ENCODE results near the gene RNF157. TPM values are rescaled to one million over a fixed set of nuclear protein-coding genes. Genes with fewer than 3 reads are reported as not detected.

RNF157 gene
- total RNA-seq, 1 experiment from 2014 or later: 0.86 TPM

DNA sequence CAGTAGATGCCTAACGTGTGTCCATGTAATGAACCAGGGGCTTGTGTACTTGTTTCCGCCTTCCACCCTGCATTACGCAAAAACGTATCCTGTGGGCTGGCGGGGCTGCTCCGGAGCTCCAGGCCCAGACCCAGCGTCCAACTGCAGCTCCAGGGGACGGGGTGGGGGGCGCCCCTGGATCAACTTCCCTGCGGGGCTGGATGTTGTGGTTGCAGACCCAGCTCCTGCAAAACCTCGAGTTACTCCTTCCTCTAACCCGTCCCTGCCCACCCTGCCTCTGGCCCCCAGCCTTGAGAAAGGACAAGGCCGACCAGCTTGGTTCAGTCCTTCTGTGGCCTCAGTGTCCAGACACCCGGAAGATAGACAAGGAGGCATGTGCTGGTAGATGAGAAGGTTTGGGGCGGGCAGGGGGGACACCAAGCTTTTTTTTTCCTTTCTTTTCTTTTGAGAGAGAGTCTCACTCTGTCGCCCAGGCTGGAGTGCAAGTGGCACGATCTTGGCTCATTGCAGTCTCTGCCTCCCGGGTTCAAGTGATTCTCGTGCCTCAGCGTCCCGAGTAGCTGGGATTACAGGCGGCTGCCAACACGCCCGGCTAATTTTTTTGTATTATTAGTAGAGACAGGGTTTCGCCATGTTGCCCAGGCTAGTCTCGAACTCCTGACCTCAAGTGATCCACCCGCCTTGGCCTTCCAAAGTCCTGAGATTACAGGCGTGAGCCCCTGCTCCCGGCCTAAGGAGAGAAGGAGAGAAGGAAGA lies 136.0 kb downstream of the RNF157 start:
- H3K4me1 ChIP-seq (ENCODE audit: control insufficient read depth in 1 of 2, insufficient read depth in 2 of 2, low read length in 2 of 2): peaks cover 12 to 26% of the 10 kb centered on the region in 2 experiments
- peak overlapping the region; percentile 89 for H3K27ac ChIP-seq (ENCODE audit: low read depth, low read length)
- ATAC-seq (no peak), DNase-seq (ENCODE audit: low read depth, low spot score) (no peak)
- peak overlapping the region; percentile 78 to 95 for H3K4me3 ChIP-seq (replicated peaks in 1 of 2; ENCODE audit: low read depth in 1 of 2, low read length in 2 of 2)
- POLR2A ChIA-PET: interaction anchor here (0.6 to 2.6 kb wide), 9 partner anchors 10 to 170 kb away, joined by 3 to 10 read pairs (median 3); partner anchors contain the start of gene EVPL
- BruUV-seq (replicated peaks): TSS peak; percentile 97
- CTCF ChIA-PET: interaction anchor here (1.0 to 3.1 kb wide), 5 partner anchors 10 to 175 kb away, joined by 3 to 17 read pairs (median 5); no protein-coding TSS in a partner anchor
- no peaks in the 10 kb centered on the region for H3K9me2 ChIP-seq (ENCODE audit: insufficient read depth)
- H3K79me2 ChIP-seq (ENCODE audit: insufficient read depth, low read length): peaks cover 26% of the 10 kb centered on the region
- H3K36me3 ChIP-seq (ENCODE audit: control insufficient read depth in 1 of 2, insufficient read depth in 2 of 2, low read length in 2 of 2): peaks cover 18 to 19% of the 10 kb centered on the region in 2 experiments; a peak in 3 of 4 replicates
- no peaks in the 10 kb centered on the region for H3K9me3 ChIP-seq (ENCODE audit: control insufficient read depth in 1 of 2, insufficient read depth in 1 of 2, low read depth in 1 of 2, low read length in 2 of 2)
- H3K9ac ChIP-seq (ENCODE audit: low read length): peak overlapping the region; percentile 77
- RAD21 ChIA-PET (ENCODE audit: low non-redundant PET in 1 of 2, low total read pairs in 2 of 2, uncharacterized antibody in 2 of 2, unreplicated experiment in 2 of 2): no interaction called here
- no peak overlapping the region for H2AFZ ChIP-seq (ENCODE audit: low read depth, low read length, poor library complexity, severe bottlenecking)
- no peaks in the 10 kb centered on the region for H4K20me1 ChIP-seq (ENCODE audit: insufficient read depth)
- no peaks in the 10 kb centered on the region for H3K27me3 ChIP-seq (ENCODE audit: insufficient read depth, low read length)
- peak overlapping the region; percentile 85 for H3K4me2 ChIP-seq (ENCODE audit: low read length)
- TF ChIP-seq ELF1 (IDR thresholded peaks at IDR 0.05; ENCODE audit: borderline replicate concordance, low read depth) (no peak), ZFX (IDR thresholded peaks at IDR 0.05) (peak; percentile 56; the same call in 1 of the 2 replicates), JUND (IDR thresholded peaks at IDR 0.05) (no peak)
- intact Hi-C loops (cut with micrococcal nuclease): loop anchor here (5.0 to 10.0 kb wide), 2 partner anchors 77 to 200 kb away; partner anchors contain the start of genes EVPL and MRPL38

DNA sequence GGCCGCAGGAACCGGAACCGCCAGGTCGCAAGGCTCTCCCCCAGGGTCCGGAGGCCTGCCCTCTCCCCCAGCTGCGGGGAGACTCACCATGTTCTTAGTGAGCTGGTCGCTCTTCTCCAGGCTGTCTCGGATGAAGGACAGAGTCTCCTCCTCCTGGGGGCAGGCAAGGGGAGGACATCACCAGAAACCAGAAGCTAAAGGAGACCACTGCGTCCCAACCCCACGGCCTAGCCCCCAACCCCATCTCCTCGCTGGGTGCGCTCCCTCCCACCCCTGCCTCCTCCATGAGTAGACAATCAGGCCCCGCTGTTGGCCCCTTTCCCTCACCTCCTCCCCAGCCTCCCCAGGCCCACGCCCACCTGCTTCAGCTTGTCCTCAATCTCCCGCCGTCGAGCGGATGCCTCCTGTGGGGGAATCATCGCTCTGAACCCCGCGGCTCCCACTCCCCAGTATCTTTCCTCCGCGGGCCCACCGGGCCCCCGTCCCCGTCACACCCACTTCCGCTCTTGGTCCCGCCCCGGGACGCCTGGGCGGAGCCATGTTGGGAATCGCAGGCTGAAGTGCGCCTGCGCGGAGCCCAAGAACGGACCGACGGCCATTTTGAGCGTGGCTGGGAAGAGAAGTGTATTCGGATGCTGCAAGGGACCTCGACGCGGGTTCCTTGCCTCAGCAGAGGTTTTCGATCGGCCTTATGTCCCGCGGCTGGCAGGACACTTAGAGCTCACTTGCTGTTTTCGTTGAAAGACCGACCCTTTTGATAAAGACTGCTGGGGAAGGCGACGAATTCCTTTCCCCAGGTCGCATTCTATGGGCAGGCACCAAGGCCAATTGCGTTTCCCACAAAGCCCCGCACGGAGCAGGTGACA lies 136.8 kb downstream of the RNF157 start, which contains the start of gene EXOC7:
Gene EXOC7, minus strand, starts transcription at position 514 of the 866 bp plus-strand sequence. Its CDS starts 95 bp downstream, at position 419.
- no peaks in the 10 kb centered on the region for H4K20me1 ChIP-seq (ENCODE audit: insufficient read depth)
- DNase-seq (ENCODE audit: low read depth, low spot score) (peak; percentile 90), ATAC-seq (peak; percentile 83)
- BruUV-seq (replicated peaks): TSS peak; percentile 62
- ChIA-PET POLR2A (interaction anchor here (0.6 to 2.6 kb wide), 8 partner anchors 9 to 171 kb away, joined by 3 to 10 read pairs (median 3); partner anchors contain the start of gene EVPL), CTCF (interaction anchor here (1.0 to 3.1 kb wide), 4 partner anchors 11 to 176 kb away, joined by 3 to 17 read pairs (median 5); no protein-coding TSS in a partner anchor), RAD21 (ENCODE audit: low non-redundant PET in 1 of 2, low total read pairs in 2 of 2, uncharacterized antibody in 2 of 2, unreplicated experiment in 2 of 2) (no interaction called here)
- H3K36me3 ChIP-seq (ENCODE audit: control insufficient read depth in 1 of 2, insufficient read depth in 2 of 2, low read length in 2 of 2): peaks cover 18 to 20% of the 10 kb centered on the region in 2 experiments; a peak in 3 of 4 replicates
- peak within 1 kb of the TSS; percentile 78 to 95 for H3K4me3 ChIP-seq (replicated peaks in 1 of 2; ENCODE audit: low read depth in 1 of 2, low read length in 2 of 2)
- H3K27ac ChIP-seq (ENCODE audit: low read depth, low read length): peak within 1 kb of the TSS; percentile 89
- H3K27me3 ChIP-seq (ENCODE audit: insufficient read depth, low read length): no peaks in the 10 kb centered on the region
- peak within 1 kb of the TSS; percentile 85 for H3K4me2 ChIP-seq (ENCODE audit: low read length)
- no peaks in the 10 kb centered on the region for H3K9me3 ChIP-seq (ENCODE audit: control insufficient read depth in 1 of 2, insufficient read depth in 1 of 2, low read depth in 1 of 2, low read length in 2 of 2)
- H3K9me2 ChIP-seq (ENCODE audit: insufficient read depth): no peaks in the 10 kb centered on the region
- intact Hi-C loops (cut with micrococcal nuclease): loop anchor here (5.0 to 10.0 kb wide), 2 partner anchors 76 to 199 kb away; partner anchors contain the start of genes EVPL and MRPL38
- H3K4me1 ChIP-seq (ENCODE audit: control insufficient read depth in 1 of 2, insufficient read depth in 2 of 2, low read length in 2 of 2): peaks cover 12 to 26% of the 10 kb centered on the region in 2 experiments
- peaks cover 26% of the 10 kb centered on the region for H3K79me2 ChIP-seq (ENCODE audit: insufficient read depth, low read length)
- peak within 1 kb of the TSS; percentile 27 for H2AFZ ChIP-seq (ENCODE audit: low read depth, low read length, poor library complexity, severe bottlenecking)
- peak within 1 kb of the TSS; percentile 77 for H3K9ac ChIP-seq (ENCODE audit: low read length)
- TF ChIP-seq ZFX (IDR thresholded peaks at IDR 0.05): peak; percentile 94
- TF ChIP-seq, protein P1, sequence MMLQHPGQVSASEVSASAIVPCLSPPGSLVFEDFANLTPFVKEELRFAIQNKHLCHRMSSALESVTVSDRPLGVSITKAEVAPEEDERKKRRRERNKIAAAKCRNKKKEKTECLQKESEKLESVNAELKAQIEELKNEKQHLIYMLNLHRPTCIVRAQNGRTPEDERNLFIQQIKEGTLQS (IDR thresholded peaks at IDR 0.05): no peak
- TF ChIP-seq SP1 (IDR thresholded peaks at IDR 0.05; ENCODE audit: low read depth): peak; percentile 45; the same call in 1 of the 2 replicates
- TF ChIP-seq, protein P2, sequence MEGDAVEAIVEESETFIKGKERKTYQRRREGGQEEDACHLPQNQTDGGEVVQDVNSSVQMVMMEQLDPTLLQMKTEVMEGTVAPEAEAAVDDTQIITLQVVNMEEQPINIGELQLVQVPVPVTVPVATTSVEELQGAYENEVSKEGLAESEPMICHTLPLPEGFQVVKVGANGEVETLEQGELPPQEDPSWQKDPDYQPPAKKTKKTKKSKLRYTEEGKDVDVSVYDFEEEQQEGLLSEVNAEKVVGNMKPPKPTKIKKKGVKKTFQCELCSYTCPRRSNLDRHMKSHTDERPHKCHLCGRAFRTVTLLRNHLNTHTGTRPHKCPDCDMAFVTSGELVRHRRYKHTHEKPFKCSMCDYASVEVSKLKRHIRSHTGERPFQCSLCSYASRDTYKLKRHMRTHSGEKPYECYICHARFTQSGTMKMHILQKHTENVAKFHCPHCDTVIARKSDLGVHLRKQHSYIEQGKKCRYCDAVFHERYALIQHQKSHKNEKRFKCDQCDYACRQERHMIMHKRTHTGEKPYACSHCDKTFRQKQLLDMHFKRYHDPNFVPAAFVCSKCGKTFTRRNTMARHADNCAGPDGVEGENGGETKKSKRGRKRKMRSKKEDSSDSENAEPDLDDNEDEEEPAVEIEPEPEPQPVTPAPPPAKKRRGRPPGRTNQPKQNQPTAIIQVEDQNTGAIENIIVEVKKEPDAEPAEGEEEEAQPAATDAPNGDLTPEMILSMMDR (IDR thresholded peaks at IDR 0.05 in 2 of 3, conservative IDR thresholded peaks at IDR 0.05 in 1 of 3; ENCODE audit: borderline replicate concordance in 1 of 3, insufficient read depth in 1 of 3, low read depth in 2 of 3, low read length in 2 of 3): no peak
- TF ChIP-seq, protein P3, sequence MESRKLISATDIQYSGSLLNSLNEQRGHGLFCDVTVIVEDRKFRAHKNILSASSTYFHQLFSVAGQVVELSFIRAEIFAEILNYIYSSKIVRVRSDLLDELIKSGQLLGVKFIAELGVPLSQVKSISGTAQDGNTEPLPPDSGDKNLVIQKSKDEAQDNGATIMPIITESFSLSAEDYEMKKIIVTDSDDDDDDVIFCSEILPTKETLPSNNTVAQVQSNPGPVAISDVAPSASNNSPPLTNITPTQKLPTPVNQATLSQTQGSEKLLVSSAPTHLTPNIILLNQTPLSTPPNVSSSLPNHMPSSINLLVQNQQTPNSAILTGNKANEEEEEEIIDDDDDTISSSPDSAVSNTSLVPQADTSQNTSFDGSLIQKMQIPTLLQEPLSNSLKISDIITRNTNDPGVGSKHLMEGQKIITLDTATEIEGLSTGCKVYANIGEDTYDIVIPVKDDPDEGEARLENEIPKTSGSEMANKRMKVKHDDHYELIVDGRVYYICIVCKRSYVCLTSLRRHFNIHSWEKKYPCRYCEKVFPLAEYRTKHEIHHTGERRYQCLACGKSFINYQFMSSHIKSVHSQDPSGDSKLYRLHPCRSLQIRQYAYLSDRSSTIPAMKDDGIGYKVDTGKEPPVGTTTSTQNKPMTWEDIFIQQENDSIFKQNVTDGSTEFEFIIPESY (IDR thresholded peaks at IDR 0.05; ENCODE audit: extremely low read depth, insufficient replicate concordance, low read length): peak; percentile 28
- TF ChIP-seq YY1 (IDR thresholded peaks at IDR 0.05; ENCODE audit: extremely low read depth, insufficient replicate concordance, low read depth, low read length): peak; percentile 98
- TF ChIP-seq SIN3A (IDR thresholded peaks at IDR 0.05; ENCODE audit: low read depth): peak; percentile 76
- TF ChIP-seq POLR2AphosphoS5 (IDR thresholded peaks at IDR 0.05; ENCODE audit: low read depth, low read length): peak; percentile 98
- peak; percentile 98 for TF ChIP-seq POLR2A (IDR thresholded peaks at IDR 0.05; ENCODE audit: borderline replicate concordance, extremely low read depth, insufficient read depth, insufficient read length)

Data from HCT116 (cell line).